Stimulated activated CD4-positive, alpha-beta T cell treated with anti-CD3 and anti-CD28 coated beads, Interleukin-15, amount 100 ng/mL, for 48 hours (primary cell): Measurements from ENCODE around the gene CORT.
"Not testable (repeated sequence)": the region's sequence is repeated elsewhere in the genome, so short reads cannot be mapped to it uniquely, and the experiment has no call there.

ENCODE experiments used
- DNase-seq, 2 donors: peaks; one replicate each; pipeline ENCODE4 v3.0.0-alpha.2; 2020; ENCODE audit warnings: low read depth in 2 of 2

The CORT gene

GRCh38 chr1:10438677-10439163 is 11.1 kb upstream of the CORT start:
- no peak for DNase-seq

DNA sequence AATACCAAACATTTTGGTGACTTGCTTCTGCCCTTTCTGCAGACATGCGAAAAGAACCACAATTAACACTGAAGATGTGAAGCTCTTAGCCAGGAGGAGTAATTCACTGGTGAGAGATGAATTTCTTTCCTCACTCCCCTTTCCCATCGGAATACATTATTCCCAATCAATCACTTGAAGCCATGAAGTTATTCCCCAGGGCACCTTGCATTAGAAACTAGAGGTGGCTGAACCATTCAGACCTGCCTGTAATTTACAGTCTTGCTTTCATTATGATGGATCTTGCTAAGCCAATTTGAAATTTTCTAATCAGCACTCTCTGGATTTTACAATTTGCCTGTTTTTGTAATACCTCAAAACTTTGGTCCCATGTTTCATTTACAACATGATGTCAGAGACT is 9.5 kb upstream of the CORT start:
- no peak for DNase-seq

DNA sequence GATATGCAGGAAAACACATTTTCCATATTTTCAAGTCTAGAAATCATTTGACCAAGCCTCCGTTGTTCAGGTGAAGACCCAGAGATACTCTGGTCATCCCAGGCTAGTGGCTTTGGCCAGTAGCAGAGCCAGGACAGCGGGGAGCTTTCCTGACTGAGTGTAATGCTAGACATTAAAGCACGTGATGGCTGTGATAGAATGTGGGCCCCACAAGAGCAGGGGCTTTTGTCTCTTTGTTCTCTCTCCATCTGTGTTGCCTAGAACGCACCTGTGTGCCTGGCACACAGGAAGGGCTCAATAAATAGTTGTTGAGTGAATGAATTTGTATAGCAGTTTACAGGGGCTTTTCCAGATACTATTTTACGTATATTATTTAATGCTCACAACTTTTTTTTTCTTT is 9.0 kb upstream of the CORT start:
- DNase-seq: no peak

DNA sequence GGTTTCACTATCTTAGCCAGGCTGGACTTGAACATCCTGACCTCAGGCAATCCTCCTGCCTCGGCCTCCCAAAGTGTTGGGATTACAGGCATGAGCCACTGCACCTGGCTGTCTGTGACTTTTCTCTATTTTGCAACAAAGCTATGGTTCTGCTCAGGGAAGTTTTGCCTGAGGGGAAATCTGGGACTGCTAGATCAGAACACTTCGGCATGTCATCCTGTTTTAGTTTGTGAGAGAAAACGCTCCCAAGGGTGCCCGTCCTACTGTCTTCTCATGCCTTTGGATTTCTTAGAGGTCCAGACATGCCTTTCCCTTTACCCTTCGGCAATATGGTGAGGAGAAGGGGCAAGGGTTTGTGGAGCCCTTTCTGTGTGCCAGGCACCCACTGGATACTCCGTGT is 5.6 kb upstream of the CORT start:
- DNase-seq: no peak

GRCh38 chr1:10444795-10445397 is 4.9 kb upstream of the CORT start:
- DNase-seq: no peak

DNA sequence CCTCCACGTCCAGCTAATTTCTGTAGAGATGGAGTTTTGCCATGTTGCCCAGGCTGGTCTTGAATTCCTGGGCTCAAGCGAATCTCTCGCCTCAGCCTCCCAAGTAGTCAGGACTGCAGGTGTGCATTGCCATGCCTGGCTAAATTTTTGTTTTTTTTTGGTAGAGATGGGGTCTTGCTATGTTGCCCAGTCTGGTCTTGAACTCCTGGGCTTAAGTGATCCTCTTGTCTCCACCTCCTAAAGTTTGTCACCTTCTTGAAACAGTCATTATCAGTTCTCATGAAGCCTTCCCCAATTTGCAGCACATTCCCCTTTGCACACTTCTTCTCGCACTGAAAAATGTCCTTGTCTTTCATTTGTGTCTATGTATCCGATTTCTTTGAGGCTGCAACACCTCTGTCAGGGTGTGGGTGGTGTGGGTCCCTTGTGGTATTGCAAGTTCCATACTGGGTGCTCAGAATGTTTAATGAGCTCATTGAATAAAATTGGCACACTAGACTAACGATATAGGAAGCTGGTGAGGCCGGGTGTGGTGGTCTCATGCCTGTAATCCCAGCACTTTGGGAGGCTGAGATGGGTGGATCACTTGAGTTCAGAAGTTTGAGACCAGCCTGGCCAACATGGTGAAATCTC is 2.9 kb upstream of the CORT start:
- no peak for DNase-seq

DNA sequence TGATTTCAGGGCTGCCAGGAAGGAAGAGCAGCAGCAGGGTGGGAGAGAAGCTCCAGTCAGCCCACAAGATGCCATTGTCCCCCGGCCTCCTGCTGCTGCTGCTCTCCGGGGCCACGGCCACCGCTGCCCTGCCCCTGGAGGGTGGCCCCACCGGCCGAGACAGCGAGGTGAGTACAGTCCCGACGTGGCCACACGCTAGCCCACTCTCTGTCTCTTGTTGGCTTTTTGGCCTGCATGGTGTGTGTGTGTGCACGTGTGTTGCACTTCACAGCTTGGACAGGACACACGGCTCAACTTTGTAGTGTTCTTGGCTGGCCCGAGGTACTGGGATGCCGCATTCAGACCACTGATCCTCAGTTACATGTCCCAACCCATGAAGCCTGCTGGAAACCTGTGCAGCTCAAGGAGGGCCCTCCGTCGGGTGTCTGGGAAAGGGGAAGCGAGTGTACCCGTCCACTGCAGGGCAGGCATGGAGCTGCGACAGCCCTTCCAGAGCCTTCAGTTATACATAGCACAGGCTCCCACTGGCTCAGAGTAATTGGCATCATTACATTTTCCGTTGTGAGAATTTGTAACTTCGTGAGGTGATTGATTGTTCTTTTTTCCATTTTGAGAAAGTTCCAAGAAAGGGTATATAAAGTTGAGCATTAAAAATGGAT is 454 bp downstream of the CORT start:
- no peak for DNase-seq

DNA sequence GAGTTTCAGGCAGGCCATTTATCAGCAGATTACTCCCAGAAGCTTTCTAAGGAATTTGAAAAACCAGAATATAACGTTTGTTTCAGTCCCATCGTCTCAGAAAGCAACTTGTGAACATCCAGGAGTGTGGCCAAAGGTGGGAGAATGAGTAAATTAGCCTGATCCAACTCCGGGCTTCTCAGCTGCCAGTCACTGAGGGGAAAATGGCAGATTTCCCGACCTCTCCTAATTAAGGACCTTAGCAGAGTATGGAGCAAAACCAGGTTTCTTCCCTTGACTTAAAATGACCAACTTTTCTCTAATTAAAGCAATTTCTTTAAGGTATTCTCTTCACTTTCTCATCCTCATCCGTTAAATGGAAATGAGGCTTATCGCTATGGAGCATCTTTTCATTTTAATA is 1.0 kb downstream of the CORT start:
- no peak for DNase-seq

- no peak for DNase-seq
These were observed 1.5 kb downstream of the CORT start for GRCh38 chr1:10451287-10451686.

- no peak for DNase-seq
These were observed 6.2 kb downstream of the CORT start for GRCh38 chr1:10456048-10456447.

- no peak for DNase-seq
These were observed 6.8 kb downstream of the CORT start for GRCh38 chr1:10456661-10457060.

DNA sequence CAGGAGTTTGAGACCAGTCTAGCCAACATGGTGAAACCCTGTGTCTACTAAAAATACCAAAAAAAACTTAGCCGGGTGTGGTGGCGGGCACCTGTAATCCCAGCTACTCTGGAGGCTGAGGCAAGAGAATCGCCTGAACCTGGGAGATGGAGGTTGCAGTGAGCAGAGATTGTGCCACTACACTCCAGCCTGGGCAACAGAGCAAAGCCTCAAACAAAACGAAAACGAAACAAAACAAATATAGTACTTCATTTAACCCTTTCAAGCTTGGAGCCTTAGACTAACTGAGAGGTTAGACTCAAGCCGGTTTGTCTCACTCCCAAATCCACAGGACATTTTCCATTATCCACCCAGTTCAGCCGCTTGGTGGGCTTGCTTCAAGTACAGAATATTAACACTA is 7.6 kb downstream of the CORT start:
- not testable (repeated sequence) for DNase-seq

DNA sequence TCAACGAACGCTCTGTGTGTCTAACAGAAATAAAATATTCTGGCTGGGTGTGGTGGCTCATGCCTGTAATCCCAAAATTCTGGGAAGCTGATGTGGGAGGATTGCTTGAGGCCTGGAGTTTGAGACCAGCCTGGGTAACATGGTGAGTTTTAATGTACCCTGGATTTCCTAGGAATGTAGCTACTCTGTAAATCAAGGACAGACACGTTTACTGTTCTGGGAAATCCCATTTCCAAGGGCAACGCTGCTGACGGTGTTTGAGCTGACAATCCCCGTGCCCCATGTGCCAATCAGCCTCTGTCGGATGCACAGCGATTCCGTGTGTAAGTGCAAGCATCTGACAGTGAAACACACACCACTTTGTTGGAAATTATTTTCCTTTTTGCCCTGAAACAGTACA is 8.0 kb downstream of the CORT start:
- DNase-seq: no peak

- no peak for DNase-seq
These were observed 9.4 kb downstream of the CORT start for GRCh38 chr1:10459184-10459583.

DNA sequence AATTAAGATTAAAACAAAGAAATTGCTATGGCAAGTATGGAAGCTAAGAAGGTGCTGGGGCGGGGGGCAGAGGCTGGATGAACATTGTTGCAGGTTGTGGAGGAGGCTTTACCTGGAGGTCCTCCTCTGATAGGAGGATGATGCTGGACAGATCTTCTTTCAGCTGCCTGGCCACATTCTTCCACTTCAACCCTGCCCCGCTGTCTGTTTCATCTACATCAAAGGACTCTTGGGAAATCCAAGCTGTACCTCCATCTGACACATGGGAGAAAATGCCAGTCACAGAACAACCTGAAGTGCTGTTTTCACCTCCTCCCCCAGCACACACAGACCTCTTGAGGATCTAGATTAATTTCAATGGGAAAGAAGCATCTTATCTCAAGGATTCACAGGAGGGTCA is 17.2 kb downstream of the CORT start:
- no peak for DNase-seq

DNA sequence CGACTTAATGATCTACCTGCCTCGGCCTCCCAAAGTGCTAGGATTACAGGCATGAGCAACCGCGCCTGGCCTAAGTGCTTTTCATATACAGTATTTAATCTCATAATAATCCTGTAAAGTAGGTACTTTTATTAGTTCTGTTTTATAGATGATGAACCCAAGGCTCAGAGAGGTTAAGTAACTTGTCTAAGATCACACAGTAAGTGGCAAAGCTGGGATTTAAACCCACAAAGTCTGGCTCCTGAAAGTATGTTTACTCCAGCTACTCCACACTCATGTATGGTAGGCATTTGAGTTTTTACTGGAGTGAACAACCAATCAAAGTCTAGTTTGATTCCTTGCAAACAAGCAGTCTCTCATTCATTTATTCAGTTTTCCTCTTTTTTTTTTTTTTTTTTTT is 20.2 kb downstream of the CORT start:
- no peak for DNase-seq

GRCh38 chr1:10471411-10472219 is 21.8 kb downstream of the CORT start:
- DNase-seq: no peak

DNA sequence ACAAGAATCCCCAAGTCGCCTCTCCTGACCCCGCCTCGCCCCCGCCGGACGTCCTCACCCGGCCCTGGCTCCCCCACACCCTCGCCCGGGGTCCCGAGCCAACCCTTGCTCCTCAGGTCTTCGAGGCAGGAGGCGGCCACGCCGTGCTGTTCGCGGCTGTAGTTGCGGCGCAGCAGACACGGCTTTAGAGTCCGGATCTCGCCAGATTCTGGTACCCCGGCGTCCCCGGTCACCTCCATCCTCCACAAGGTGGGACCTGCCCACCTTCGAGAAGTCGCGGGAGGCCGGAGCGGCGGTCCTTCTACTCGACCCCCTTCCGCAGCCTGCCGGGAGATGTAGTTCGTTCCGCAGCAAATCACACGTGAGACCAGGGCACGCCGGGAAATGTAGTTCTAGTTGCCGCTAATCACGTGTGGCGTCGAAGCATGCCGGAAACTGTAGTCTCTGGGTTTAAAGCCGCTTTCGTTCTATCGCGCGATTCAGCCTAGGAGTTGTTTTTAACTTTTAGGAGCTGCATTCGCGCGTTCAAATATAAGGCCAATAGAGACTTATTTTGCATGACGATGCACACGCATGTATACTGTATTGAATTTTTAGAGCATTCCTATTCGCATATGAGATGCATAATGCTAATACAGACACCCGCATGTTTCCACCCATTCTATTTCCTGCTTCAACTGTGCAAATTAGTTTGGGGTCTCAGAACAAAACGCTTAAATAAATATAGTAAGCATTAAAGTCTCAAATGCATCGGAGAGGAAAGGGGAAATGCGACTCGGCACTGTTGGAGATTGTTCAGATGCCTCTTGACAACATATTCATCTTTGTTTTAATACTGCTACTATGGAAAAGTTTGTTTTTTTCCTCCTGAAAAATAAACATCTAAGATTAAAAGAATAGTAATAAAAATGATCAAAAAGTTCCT is 22.7 kb downstream of the CORT start, which contains the start of gene DFFA:
DFFA (minus strand) TSS at position 310 of the 925 bp plus-strand sequence; CDS start at position 239, 71 bp downstream.
- peak; percentile 86 to 88 for DNase-seq

GRCh38 chr1:10473145-10473765 is 23.4 kb downstream of the CORT start:
- DNase-seq: no peak

- DNase-seq: not testable (repeated sequence)
These were observed 24.4 kb downstream of the CORT start for GRCh38 chr1:10474309-10474612.
